ENCODE results near the gene HEATR9.
"Not testable (repeated sequence)": the region's sequence is repeated elsewhere in the genome, so short reads cannot be mapped to it uniquely, and the experiment has no call there.

Gene HEATR9, protein sequence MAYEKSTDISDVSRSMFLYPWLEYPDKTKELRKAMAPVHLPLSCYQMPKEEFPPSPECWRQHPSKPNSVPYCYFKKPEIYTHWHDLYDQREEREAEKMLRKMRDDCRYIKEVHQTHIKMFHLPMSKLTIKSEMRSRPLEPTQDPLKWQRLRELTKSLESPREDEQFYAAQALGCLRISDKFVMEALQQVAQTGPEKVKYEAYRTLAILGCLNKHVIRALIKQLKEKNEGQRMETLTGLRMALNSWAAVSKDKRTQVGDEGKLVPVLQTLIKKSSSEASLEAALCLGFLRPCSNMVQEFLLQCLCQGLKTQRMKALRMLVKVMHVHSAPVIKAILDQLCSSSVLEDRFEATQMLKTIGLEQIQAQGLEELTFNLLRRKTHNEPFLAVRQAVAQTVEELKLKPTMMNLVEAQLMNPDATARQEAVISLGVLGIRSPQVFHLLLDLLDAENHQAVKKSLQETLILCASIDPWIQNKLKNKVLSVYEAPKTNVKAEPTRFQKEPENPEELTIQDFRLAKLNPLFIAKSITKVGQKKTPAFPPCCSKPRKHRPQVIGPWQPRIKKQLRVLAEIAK

DNA sequence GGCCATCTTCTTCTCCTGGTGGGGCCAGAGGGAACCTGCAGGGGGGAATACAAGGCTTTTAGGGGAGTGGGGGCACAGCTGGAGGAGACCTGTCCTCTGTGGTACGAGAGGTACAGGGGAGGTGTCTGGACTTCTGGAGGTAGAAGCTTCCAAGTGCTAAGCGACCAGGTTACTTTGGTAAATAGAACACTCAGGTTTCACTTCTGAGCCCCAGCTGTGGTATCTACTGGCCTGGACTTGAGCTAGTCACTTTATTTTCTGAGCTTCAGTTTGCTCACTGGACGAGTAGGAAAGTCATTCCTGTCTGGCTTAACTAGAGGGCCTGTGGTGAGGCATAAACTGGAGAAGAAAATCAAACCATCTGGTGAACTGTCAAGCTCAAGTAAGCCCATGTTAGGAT, at the start of gene HEATR9:
Gene HEATR9, minus strand, starts transcription at position 155 of the 400 bp plus-strand sequence. Its CDS starts 149 bp downstream, at position 6.
- DNase-seq, result no peak

DNA sequence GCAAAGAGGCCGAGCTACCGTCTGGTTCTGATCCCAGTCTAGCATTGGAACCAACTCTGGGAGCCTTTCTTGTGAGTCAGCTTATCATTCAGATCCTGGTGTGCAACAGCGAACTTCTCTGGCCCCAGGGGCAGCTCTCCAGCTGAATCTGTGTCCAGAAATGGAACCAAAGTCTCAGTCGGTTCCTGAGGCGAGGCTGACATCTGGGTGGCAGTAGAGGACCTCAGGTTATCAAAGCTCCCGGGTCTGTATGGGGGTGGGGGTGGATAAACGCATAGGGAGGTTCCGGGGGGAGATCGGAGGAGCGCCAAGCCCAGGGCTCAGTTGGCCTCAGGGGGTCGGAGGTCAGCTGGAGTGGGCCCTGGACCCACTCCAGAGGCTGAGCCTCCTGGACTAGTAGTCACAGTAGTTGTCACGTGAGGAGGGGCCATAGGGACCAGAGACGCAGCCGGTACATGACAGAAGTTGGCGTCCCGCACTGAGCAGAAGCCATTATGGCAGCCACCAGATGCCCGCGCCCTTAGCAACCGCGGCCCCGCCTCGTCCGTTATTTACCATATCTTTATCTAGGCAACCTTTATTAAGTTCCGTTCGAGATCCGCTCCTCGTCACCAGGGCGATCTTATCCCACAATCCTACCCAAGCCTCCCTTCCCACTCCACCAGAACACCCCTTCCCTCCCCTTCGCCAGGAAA, 49.0 kb upstream of the HEATR9 start:
- DNase-seq, result no peak

- DNase-seq, result no peak
These were observed 46.7 kb upstream of the HEATR9 start for GRCh38 chr17:35915153-35915964.

DNA sequence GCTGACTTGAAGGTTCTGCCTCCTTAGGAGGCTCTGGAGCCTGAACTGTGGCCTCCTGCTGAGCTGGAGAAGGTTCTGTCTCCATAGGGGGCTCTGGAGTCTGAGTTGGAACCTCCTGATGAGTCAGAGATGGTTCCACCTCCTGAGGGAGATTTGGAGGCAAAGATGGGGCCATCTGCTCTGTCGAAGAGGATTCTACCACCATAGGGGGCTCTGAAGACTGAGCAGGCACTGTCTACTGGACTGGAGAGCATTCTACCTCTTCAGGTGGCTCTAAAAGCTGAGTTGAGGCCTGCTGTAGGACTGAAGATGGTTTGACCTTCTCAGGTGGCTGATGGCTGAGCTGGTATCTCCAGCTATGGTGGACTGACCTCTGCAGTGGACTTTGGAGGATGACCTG, 45.7 kb upstream of the HEATR9 start:
- no peak for DNase-seq

GRCh38 chr17:35913609-35914008, 44.9 kb upstream of the HEATR9 start:
- DNase-seq, result no peak

- DNase-seq, result no peak
These were observed 44.3 kb upstream of the HEATR9 start for GRCh38 chr17:35912942-35913341.

DNA sequence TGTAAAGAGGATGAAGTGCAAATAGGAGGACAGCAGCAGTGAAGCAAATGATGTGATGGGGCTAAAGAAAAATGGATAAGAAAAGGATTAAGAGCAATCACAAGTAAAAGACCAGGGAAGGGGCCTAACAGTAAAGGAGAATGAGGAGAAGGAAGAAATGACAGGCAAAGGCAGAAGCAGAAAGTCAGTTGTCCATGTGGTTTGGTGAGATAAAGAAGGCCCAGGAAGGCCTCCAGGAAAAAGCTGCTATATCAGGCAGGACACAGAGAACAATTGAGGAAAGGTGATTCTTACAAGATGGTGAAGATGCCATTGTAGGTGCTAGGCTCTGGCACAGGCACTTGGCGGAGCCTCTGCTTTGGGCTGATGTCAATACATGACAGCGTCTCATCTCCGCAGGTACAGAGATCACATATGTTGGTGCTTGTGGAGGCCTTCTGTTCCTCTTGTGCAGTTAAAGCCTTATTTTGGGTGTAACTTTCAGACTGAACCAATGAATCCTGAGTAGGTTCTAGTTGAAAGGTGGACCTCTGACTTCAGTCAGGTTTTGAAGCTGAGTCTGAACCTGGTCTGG, 43.7 kb upstream of the HEATR9 start:
- no peak for DNase-seq

DNA sequence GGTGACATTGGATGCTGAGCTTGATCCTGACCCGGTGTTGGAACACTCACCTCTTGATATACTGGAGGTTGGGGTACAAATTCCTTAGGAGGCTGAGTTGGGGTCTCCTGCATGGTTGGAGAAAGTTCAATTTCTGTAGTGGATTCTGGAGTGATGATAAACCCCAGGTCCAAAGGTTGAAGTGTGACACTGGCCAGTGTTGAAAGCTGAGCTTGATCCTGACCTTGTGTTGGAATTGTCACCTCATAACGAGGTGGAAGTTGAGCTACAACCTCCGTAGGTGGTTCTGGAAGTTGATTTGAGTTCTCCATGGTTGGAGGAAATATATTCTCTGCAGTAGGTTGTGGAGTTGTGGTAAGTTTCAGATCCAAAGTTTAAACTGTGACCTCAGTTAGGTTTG, 40.7 kb upstream of the HEATR9 start:
- no peak for DNase-seq

DNA sequence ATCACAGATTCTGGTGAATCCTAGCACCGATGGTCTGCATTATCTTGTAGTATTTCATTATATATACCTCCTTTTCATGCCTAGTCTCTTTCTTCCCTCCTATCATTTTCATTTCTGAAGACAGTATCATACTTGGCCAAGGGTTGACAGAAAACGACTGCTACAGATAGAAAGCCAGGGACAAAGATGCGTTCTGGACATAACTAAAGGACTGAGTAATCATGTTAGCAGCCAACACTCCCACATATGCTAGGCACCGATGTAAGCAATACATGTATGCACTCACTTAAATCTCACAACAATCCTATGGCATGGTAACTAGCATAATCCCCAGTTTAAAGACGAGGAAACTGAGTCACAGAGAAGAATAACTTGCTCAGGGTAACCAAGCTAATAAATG, 39.0 kb upstream of the HEATR9 start:
- no peak for DNase-seq

DNA sequence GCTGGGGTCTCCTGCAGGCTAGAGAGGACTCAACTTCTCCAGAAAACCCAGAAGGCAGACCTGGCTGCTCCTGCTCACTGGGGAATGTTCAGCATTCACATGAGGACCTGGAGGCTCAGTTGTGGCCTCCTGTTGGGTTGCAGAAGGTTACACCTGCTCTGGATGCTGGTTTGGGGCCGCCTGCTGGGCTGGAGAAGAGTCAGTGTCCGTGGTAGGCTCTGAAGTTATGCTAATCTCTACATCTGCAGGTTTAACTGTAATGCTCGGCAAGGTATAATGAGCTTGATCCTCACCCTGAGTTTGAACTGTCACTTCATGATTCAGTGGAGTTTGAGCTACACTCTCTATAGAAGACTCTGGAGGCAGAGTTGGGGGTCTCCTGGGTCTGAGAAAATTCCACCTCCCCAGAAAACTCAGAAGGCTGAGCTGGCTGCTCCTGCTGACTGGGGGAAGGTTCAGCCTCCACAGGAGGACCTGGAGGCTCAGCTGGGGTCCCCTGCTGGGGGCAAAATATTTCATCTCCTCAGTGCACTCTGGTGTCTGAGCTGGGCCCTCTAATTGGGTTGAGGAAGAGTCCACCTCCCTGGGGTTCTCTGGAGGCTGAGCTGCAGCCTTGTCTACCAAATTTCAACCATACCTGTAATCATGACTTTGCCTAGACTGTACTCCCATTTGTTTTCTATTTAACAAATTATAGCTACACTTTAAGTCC, 38.4 kb upstream of the HEATR9 start:
- no peak for DNase-seq

DNA sequence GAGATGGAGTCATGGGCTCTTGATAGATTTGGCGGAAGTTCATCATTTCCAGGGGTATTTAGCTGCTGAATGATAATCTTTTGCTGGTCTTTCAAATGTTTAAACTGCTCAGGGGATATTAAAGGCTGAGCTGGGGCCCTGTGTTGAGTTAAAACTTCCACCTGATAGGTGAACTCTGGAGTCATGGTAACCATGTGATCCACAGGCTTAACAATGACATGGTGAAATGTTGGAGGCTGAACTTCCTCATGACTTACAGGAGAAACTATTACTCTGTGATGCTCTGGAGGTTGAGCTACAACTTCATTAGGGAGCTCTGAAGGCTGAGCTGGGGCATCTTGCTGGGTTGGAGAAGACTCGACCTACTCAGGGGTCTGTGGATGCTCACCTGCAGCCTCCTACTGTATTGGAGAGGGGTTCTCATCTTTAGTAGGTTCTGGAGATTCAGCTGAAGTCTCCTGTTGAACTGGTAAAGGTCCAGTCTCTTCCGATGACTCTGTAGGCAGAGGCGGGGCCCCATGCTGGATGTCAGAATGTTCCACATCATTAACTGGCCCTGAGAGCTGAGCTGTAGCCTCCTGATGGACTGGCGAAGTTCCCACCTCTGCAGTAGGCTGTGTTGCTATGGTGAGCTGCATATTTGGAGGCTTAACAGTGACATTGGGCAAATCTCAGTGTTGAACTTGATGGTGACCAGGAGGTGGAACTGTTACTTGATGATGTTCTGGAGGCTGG, 37.7 kb upstream of the HEATR9 start:
- no peak for DNase-seq

- DNase-seq, result no peak
These were observed 34.8 kb upstream of the HEATR9 start for GRCh38 chr17:35903451-35903850.

- DNase-seq, result no peak
These were observed 33.0 kb upstream of the HEATR9 start for GRCh38 chr17:35901631-35902175.

- no peak for DNase-seq
These were observed 32.2 kb upstream of the HEATR9 start for GRCh38 chr17:35900708-35901480.

GRCh38 chr17:35900280-35900679, 31.6 kb upstream of the HEATR9 start:
- no peak for DNase-seq

- peak; percentile 19 for DNase-seq
These were observed 29.8 kb upstream of the HEATR9 start for GRCh38 chr17:35898283-35899070.

DNA sequence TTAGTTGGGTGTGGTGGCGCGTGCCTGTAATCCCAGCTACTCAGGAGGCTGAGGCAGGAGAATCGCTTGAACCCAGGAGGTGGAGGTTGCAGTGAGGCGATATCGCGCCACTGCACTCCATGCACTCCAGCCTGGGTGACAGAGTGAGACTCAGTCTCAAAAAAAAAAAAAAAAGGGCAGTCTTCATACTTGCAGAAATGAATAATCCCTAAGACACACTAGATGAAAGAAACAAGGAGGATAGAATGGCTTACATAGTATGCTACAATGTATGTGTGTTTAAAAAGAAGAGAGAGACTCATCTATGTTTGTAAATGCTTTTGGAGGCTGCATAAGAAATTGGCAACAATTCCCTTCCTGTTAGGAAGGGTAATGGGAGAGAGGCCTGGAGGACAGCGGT, 29.1 kb upstream of the HEATR9 start:
- not testable (repeated sequence) for DNase-seq

- DNase-seq, result peak; percentile 50
These were observed 27.2 kb upstream of the HEATR9 start for GRCh38 chr17:35895636-35896587.

Data from CD4-positive, alpha-beta T cell treated with Interferon gamma for 1 hour (primary cell).